AG09319 (cell line): ENCODE measurements around the gene ETV7.

Source experiments
- DNase-seq: peaks from one replicate; pipeline ENCODE4 v3.0.0-alpha.2; 2010; ENCODE audit warnings: low read depth; ENCODE audit errors: extremely low read depth
- CTCF ChIP-seq: IDR thresholded peaks from 2 replicates; pipeline ENCODE4 v1.5.1; 2011; ENCODE audit warnings: low read depth, mild to moderate bottlenecking, inconsistent platforms, low read length, moderate library complexity

ETV7 gene

GRCh38 chr6:36383606-36384005 is 3.9 kb downstream of the ETV7 start:
- no peak for TF ChIP-seq CTCF
- DNase-seq: no peak

- no peak for TF ChIP-seq CTCF
- DNase-seq: no peak
Measured at GRCh38 chr6:36382976-36383375, 4.5 kb downstream of the ETV7 start.

GRCh38 chr6:36381502-36382389 is 5.7 kb downstream of the ETV7 start:
- no peak for DNase-seq
- no peak for TF ChIP-seq CTCF

GRCh38 chr6:36380166-36380565 is 7.3 kb downstream of the ETV7 start:
- no peak for DNase-seq
- TF ChIP-seq CTCF: no peak

- no peak for TF ChIP-seq CTCF
- DNase-seq: no peak
Measured at GRCh38 chr6:36378936-36379335, 8.5 kb downstream of the ETV7 start.

- no peak for DNase-seq
- no peak for TF ChIP-seq CTCF
Measured at GRCh38 chr6:36378243-36378920, 9.1 kb downstream of the ETV7 start.

GRCh38 chr6:36377594-36377993 is 9.9 kb downstream of the ETV7 start:
- TF ChIP-seq CTCF: no peak
- DNase-seq: no peak
